ENCODE results near the gene GABRA1.

DNA sequence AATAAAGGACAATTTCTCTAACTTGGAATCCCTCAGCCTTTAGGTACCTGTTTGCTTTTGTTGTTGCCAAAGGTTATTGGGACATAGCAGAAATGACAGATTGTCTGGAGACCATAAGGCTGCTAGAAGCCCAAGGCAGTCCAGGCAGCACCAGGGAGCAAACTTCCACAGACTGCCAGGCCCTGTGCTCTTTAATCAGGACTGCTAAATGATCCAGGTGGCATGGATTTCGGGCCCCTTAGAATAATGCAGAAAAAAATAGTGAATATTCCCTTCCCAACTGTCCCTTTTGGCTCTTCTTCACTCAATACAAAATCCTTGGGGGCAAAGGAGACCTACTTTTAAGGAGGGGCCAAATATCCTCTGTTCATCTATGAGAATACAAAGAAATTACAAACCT is 73.9 kb downstream of the GABRA1 start:
- TF ChIP-seq, protein P1, sequence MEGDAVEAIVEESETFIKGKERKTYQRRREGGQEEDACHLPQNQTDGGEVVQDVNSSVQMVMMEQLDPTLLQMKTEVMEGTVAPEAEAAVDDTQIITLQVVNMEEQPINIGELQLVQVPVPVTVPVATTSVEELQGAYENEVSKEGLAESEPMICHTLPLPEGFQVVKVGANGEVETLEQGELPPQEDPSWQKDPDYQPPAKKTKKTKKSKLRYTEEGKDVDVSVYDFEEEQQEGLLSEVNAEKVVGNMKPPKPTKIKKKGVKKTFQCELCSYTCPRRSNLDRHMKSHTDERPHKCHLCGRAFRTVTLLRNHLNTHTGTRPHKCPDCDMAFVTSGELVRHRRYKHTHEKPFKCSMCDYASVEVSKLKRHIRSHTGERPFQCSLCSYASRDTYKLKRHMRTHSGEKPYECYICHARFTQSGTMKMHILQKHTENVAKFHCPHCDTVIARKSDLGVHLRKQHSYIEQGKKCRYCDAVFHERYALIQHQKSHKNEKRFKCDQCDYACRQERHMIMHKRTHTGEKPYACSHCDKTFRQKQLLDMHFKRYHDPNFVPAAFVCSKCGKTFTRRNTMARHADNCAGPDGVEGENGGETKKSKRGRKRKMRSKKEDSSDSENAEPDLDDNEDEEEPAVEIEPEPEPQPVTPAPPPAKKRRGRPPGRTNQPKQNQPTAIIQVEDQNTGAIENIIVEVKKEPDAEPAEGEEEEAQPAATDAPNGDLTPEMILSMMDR (IDR thresholded peaks at IDR 0.05; ENCODE audit: insufficient read depth, low read length): no peak
- no peak for TF ChIP-seq SPI1 (IDR thresholded peaks at IDR 0.05; ENCODE audit: borderline replicate concordance, low read depth)
